ENCODE data around the gene SYNDIG1L.

GRCh38 chr14:74405663-74406062 lies 20.3 kb downstream of the SYNDIG1L start:
- no peak for TF ChIP-seq CTCF (IDR thresholded peaks at IDR 0.05; ENCODE audit: insufficient read depth, low read length, poor library complexity, severe bottlenecking)
- TF ChIP-seq EZH2phosphoT487 (conservative IDR thresholded peaks at IDR 0.05; ENCODE audit: low read length): no peak

All from SU-DHL-6 (cell line).